ENCODE data around the gene MRPL32. TPM values are rescaled to one million over a fixed set of nuclear protein-coding genes. Genes with fewer than 3 reads are reported as not detected.

Gene MRPL32
- total RNA-seq, 3 donors from 2014 or later (not counting 1 experiment from before 2014, with no cell fraction given), result 22.5 to 36.9 (median 32.6) TPM

- Histone ChIP-seq H3K27ac (ENCODE audit: low read length) (no peak overlapping the region), H3K4me1 (ENCODE audit: control insufficient read depth, insufficient read depth, low read length) (no peaks in the 10 kb centered on the region), H3K9me3 (ENCODE audit: control insufficient read depth, insufficient read depth, low read length) (no peaks in the 10 kb centered on the region), H3K27me3 (ENCODE audit: control insufficient read depth, insufficient read depth, low read length) (peaks cover 2% of the 10 kb centered on the region), H3K36me3 (ENCODE audit: control insufficient read depth, insufficient read depth, low read length) (no peaks in the 10 kb centered on the region), H3K4me3 (ENCODE audit: low read length) (no peak overlapping the region)
- TF ChIP-seq CTCF (IDR thresholded peaks at IDR 0.05), result no peak
- Mint-ChIP-seq H3K4me1 (no peaks in the 10 kb centered on the region), H3K4me3 (no peak overlapping the region), H3K9me3 (peaks cover 2% of the 10 kb centered on the region in 2 donors), H3K27me3 (ENCODE audit: low read depth in 2 of 2) (peaks cover 5 to 14% of the 10 kb centered on the region in 2 donors), H3K36me3 (no peaks in the 10 kb centered on the region), H3K27ac (no peak overlapping the region)
- ATAC-seq (no peak), DNase-seq (no peak)
- intact Hi-C loops (cut with micrococcal nuclease), result no loop called here
- WGBS (ENCODE audit: insufficient coverage), result 83% methylated on average over 2 of the region's 4 CpGs
Measured at GRCh38 chr7:42953994-42954393, 21.8 kb downstream of the MRPL32 start.

DNA sequence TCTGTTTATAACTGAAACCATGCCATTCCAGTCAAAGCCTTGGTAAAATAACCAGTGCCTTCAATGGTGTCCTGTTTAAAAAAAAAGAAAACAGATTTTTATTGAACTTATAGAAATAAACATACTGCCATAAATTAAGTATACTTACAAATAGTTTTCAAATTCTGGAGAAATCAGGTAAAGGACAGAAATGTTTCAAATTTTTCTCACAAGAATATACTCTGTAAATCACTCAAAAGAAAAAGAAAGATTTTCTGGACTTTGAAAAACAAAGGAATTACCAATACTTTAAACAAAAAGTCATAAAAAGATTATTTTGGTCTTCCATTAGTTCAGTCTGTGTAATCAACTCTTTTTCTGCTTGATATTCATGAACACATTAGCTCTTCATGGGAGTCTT, 23.9 kb downstream of the MRPL32 start:
- Histone ChIP-seq H3K27me3 (ENCODE audit: control insufficient read depth, insufficient read depth, low read length) (peaks cover 4% of the 10 kb centered on the region), H3K27ac (ENCODE audit: low read length) (no peak overlapping the region), H3K4me3 (ENCODE audit: low read length) (no peak overlapping the region), H3K4me1 (ENCODE audit: control insufficient read depth, insufficient read depth, low read length) (no peaks in the 10 kb centered on the region), H3K9me3 (ENCODE audit: control insufficient read depth, insufficient read depth, low read length) (no peaks in the 10 kb centered on the region), H3K36me3 (ENCODE audit: control insufficient read depth, insufficient read depth, low read length) (no peaks in the 10 kb centered on the region)
- ATAC-seq (no peak), DNase-seq (no peak)
- no peak overlapping the region for H3K4me3 Mint-ChIP-seq
- intact Hi-C loops (cut with micrococcal nuclease), result no loop called here
- no peak overlapping the region for H3K27ac Mint-ChIP-seq
- no peaks in the 10 kb centered on the region for H3K4me1 Mint-ChIP-seq
- no peak for TF ChIP-seq CTCF (IDR thresholded peaks at IDR 0.05)
- no peaks in the 10 kb centered on the region for H3K36me3 Mint-ChIP-seq
- peaks cover 2% of the 10 kb centered on the region in 2 donors for H3K9me3 Mint-ChIP-seq
- peaks cover 8 to 33% of the 10 kb centered on the region in 2 donors for H3K27me3 Mint-ChIP-seq (ENCODE audit: low read depth in 2 of 2)

GRCh38 chr7:42959549-42959948, 27.4 kb downstream of the MRPL32 start:
- Histone ChIP-seq H3K9me3 (ENCODE audit: control insufficient read depth, insufficient read depth, low read length) (no peaks in the 10 kb centered on the region), H3K4me3 (ENCODE audit: low read length) (no peak overlapping the region), H3K27me3 (ENCODE audit: control insufficient read depth, insufficient read depth, low read length) (peaks cover 3% of the 10 kb centered on the region), H3K27ac (ENCODE audit: low read length) (no peak overlapping the region), H3K36me3 (ENCODE audit: control insufficient read depth, insufficient read depth, low read length) (no peaks in the 10 kb centered on the region), H3K4me1 (ENCODE audit: control insufficient read depth, insufficient read depth, low read length) (no peaks in the 10 kb centered on the region)
- no peaks in the 10 kb centered on the region for H3K36me3 Mint-ChIP-seq
- no peak overlapping the region for H3K4me3 Mint-ChIP-seq
- 64% methylated on average over 2 of the region's 2 CpGs for WGBS (ENCODE audit: insufficient coverage)
- H3K27ac Mint-ChIP-seq, result no peak overlapping the region
- peaks cover 2% of the 10 kb centered on the region in 2 donors for H3K9me3 Mint-ChIP-seq
- peaks cover 13 to 43% of the 10 kb centered on the region in 2 donors for H3K27me3 Mint-ChIP-seq (ENCODE audit: low read depth in 2 of 2)
- no peaks in the 10 kb centered on the region for H3K4me1 Mint-ChIP-seq
- no peak for TF ChIP-seq CTCF (IDR thresholded peaks at IDR 0.05)
- DNase-seq, result no peak
- intact Hi-C loops (cut with micrococcal nuclease), result no loop called here
- ATAC-seq, result no peak

GRCh38 chr7:42960762-42961161, 28.6 kb downstream of the MRPL32 start:
- peaks cover 2% of the 10 kb centered on the region in 2 donors for H3K9me3 Mint-ChIP-seq
- ATAC-seq, result no peak
- 41% methylated on average over 2 of the region's 2 CpGs for WGBS (ENCODE audit: insufficient coverage)
- H3K4me3 Mint-ChIP-seq, result no peak overlapping the region
- H3K27ac Mint-ChIP-seq, result no peak overlapping the region
- Histone ChIP-seq H3K27ac (ENCODE audit: low read length) (no peak overlapping the region), H3K4me1 (ENCODE audit: control insufficient read depth, insufficient read depth, low read length) (no peaks in the 10 kb centered on the region), H3K9me3 (ENCODE audit: control insufficient read depth, insufficient read depth, low read length) (no peaks in the 10 kb centered on the region), H3K36me3 (ENCODE audit: control insufficient read depth, insufficient read depth, low read length) (no peaks in the 10 kb centered on the region), H3K4me3 (ENCODE audit: low read length) (no peak overlapping the region), H3K27me3 (ENCODE audit: control insufficient read depth, insufficient read depth, low read length) (peaks cover 2% of the 10 kb centered on the region)
- DNase-seq, result no peak
- no peak for TF ChIP-seq CTCF (IDR thresholded peaks at IDR 0.05)
- peaks cover 15 to 55% of the 10 kb centered on the region in 2 donors for H3K27me3 Mint-ChIP-seq (ENCODE audit: low read depth in 2 of 2)
- intact Hi-C loops (cut with micrococcal nuclease), result no loop called here
- no peaks in the 10 kb centered on the region for H3K36me3 Mint-ChIP-seq
- no peaks in the 10 kb centered on the region for H3K4me1 Mint-ChIP-seq
